HG03575 (cell line): Measurements from ENCODE around the gene COLEC12.

ENCODE experiments used
- ATAC-seq: cut with Tn5 transposase; IDR thresholded peaks from one replicate; pipeline ENCODE4 v1.9.1; 2021; ENCODE audit not compliant: unreplicated experiment, insufficient number of reproducible peaks, low FRiP score; ENCODE audit errors: extremely low read depth

The COLEC12 gene

DNA sequence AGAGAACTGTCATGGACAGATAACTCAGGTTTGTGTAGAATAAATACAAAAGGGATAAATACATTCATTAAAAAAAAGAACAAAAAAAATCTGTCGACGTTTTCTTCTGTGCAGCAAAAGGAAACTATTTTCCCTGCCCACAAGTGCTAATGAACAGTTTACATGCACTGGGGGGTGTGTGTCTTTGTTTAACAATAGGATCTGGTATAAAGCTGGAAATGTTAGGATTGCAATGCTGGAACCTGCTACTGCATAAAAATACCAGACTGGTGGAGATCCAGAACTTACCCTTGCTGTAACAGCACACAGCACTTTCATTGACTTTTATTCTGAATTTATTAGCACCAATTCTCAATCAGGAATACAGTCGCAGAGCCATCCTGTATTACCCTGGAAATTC lies 148.1 kb downstream of the COLEC12 start:
- no peak for ATAC-seq

DNA sequence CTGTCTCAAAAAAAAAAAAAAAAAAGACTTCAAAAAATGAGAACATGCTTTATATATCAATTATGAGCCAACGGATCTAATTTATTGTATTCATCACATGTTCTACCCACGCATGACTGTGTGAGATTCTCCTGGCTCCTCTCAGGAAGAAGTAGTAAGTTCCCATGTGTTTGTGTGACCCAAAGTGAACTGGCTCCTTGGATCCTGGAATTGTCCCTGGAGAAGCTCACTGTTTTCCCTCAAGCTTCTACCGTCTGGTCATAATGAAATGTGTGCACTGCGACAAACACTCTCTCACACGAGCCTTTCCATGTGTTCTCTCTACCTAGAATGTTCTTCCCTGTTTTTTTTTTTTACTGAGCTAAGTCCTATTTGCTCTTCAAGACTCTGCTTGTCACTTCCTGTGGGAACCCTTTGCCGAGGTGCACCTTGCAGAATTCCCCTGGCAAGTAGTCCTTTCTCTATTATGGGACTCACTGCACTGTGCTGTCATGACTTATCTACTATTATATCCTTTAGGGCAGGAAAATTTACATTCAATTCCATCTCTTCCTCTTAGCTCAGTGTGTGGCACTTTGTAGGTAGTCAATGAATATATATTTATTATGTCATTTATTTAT lies 149.4 kb downstream of the COLEC12 start:
- ATAC-seq: no peak

DNA sequence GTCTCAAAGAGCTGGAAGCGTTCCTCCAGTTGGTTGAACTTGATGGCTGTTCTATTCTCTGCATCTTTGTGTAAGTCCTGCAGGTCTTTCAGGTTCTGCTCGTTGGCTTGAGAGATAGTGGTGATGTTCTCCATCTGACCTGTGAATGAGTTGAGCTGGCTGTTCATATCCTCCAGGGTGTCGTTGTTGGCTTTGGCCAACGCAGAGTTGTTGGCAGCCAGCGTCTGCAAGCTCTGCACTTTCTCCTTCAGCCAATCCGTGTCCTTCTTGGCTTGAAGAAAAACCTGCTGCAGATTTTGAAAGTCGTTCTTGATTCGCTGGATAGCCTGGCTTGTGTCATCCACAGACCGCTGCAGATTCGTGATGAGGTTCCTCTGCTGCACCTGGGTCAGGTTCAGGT lies 153.9 kb downstream of the COLEC12 start:
- ATAC-seq: no peak

DNA sequence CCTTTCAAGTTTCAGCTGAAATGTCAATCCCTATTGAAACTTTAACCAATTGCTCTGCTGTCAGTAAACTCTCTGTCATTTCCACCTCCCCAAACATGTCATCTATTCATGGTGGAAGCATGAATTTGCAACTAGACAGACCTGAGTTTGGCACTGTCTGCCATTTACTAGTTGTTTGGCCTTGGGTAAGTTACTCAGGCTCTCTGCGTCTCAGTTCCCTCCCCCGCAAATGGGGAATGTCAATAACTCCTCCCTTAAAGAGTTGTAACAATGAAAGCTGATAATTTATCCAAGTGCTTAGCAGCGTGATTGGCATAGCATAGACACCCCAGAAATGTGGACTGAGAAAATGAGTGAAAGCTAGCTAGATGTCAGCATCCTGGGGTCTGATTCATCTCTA lies 159.4 kb downstream of the COLEC12 start:
- ATAC-seq: no peak

DNA sequence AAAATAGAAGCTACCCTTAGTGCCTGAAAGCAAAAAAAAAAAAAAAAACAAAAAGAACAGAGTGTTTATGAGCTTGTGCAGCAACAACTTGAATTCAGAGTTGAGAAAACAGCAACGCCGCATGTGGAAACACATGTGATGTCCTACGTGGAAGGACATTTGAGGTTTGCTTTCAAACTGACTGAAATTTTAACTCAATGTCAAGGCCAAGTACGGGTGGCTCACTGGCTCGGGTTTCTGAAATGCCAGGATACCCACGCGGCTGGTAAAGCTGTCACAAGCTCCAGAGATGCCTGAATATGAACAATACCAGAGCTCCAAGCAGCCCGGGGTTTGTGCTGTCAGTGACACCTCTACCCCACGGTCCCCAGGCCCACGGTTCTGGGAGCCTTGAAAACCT lies 160.5 kb downstream of the COLEC12 start:
- ATAC-seq: no peak

DNA sequence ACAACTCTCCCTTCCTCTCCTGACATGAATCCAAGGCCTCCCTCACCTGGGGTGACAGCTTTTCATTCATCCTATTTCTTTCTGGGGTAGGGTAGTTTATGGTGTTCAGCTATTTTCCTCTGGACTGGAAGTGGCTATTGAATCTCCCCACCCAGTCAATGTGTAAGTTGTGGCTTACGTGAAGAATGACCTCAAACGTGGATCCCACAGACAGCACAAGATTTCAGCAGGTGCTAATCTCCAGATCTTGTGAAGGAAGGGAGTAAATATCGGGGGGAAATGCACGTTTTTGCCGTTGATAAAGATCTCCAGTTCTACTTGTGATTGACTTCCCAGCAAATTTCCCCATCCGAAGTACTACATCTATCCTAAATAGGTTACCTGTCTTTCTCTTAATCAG lies 161.3 kb downstream of the COLEC12 start:
- ATAC-seq: no peak

DNA sequence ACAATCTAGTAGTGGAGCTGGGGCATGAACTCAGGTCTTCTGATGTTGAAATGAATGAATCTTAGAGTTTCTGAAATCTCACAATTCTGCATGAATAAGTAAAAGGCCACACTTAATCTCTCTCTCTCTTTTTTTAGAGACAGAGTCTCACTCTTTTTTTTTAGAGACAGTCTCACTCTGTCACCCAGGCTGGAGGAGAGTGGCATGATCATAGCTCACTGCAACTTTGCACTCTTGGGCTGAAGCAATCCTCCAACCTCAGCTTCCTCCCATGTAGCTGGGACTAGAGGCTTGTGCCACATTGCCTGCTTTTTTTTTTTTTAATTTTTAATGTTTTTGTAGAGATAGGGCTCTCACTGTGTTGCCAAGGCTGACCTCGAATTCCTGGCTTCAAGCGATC lies 163.8 kb downstream of the COLEC12 start:
- no peak for ATAC-seq

DNA sequence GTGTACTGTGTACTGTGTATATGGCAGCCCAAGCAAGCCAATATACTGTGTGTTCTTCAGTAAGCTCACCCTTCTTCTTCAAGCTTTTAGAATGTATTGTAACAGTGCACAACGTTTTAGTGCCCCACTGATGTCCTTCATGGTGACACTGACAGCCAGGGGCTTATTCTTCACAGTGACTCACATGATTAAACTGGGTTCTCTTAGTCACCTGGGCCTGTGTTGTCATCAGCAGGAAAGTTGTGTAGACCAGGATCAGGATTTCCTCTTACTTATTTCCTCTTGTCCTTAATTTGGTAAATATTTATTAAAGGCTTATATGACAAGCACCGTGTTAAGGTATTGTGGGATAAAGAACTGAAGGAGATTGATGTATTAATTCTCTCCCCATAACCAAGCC lies 164.8 kb downstream of the COLEC12 start:
- no peak for ATAC-seq

DNA sequence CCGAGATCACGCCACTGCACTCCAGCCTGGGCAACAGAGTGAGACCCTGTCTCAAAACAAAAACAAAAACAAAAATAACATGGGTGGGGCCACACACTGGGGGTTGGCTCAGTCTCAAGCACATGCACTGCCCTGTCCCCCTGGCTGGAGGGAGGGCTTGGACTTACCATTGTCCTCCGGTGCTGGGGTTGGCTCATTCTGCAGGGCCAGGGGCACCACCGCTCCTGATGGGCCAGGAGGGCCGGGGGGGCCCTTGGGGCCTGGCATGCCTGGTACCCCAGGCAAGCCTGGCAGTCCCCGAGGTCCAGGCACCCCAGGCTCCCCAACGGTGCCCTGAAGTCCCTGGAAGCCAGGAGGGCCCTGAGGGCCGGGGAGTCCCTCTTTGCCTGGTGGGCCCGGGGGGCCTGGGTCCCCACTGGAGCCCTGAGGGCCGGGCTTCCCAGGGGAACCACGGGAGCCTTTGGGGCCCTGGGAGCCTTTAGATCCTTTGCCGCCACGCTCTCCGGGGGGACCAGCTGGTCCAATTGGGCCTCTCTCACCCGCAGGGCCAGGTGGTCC lies 165.8 kb downstream of the COLEC12 start:
- no peak for ATAC-seq

DNA sequence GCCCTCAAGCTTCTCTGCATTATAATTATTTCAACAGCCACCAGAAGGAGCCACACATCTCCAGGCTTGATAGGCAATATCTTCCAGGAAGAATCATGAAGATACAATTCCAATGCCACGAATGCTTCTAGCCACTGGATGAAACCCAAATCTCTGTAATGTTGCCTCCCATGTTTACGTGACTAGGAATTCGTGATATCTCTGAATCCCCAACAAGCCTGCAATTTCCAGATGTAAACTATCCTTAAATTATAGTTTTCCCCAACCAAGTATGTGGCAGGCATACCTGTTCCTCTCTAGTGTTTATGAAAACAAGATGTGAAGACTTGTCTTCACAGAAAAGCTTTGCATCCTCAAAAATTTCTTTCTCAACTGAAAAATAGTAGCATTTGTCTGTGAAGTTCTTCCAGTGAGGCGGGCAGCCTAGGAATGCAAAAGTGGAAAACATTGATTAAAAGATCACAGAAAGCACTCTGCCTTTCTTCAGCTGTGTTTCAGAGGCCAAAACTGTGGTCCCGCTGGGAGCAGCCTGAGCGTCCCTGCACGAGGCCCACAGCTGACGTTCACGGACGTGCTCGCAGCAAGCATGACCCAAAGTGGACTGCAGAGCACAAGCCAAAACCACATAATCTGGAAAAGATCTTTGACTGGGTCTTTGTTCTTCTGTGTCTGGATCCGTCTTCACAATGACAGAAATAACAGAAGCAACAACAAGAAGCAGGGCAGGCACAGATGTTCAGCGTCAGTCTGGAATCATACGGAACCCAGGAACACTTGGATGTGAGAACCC lies 167.6 kb downstream of the COLEC12 start:
- no peak for ATAC-seq

DNA sequence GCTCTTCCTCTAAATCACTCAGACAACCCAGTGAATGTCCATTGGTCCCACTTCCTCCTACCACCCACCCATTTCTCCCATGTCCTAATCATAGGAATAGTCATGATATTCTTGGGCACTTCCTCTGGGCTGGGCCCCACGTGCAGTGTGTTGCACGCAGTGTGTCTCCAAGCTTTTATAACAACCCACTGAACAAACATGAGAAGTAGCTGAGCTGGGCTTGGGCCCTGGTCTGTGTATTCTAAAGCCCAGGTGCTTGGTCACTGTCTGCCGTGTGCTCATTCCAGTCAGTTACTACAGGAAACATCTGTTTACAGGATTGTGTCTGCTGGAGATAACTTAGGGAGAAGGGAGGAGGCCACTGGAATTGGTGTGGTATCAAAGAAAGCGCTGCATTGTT lies 168.5 kb downstream of the COLEC12 start:
- no peak for ATAC-seq

DNA sequence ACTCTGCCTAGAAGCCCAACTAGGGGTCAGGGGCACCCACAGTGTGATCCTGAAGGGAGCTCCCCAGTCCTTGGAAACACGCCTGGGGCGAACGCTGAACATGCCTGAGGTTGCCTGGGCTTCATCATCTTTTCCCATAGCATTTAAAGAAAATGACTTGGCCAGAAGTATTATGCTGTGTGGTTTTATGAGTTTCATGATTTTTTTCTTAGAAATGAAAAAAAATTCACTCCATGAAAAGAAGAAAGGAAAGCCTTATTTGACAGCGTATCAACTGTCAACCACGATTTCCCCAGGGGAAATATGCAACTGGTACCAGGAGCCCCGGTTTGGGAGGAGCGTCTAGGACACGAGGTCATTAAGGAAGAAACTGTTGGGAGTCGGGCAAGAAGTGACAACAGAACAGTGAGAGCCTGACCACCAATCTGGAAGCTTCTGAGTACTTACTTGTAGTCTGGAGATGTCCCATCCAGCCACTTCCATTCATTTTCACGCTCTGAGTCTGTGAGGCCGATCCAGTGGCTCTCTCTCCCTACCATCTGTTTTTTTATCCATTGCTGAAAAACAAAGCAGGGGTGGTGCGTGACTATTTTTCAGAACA lies 169.2 kb downstream of the COLEC12 start:
- ATAC-seq: no peak

DNA sequence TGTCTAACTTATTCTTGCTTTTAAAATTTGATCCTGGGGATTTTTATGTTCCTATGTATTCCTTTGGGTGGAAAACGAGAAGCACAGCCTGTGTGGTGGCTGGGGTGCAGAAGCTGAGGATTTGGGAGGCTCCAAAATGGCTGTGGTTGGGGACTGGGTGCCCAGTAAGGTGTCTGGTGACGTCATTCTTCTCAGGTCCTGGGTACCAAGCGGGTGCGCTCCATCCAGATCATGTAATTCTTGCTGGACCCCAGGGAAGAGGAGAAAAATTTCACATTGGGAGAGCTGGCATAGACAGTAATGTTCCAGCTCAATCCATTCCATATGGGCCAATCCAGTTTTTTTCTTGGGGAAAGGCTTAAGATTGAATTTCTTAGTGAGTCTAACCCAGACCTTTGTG lies 171.6 kb downstream of the COLEC12 start:
- ATAC-seq: no peak

DNA sequence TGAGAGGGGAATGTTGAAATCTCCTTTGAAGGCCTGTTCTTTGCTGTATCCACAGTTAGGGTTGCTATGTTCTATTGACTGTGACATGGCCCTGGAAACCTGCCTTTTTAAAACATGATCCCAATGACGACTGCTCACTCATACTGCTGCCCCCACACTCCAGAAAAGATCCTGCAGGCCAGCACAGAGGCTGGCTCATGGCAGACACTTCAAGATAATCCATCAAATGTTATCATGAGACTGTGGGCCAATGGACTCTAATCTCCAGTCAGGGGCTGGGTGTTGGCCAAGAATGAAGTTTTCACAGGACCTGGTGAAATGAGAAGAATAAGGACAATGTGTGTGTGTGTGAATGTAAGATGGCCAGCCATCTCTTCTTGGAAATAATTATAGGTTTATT lies 173.7 kb downstream of the COLEC12 start:
- ATAC-seq: no peak

DNA sequence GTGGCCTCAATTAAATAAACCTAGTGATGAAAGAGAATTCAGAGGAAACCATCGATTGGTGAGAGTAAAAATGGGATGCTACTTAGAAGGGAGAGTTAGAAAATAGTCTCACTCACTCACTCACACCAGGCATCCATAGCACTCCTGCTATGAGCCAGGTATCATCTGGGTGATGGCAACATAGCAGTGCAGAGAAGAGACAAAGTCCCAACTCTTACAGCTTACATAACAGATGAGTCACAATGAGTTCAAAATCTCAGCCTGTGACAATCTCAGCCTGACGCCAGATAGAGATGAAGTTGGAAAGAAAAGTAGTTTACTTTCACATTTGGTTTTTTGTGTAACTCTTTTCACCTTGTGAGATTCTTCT lies 177.3 kb downstream of the COLEC12 start:
- ATAC-seq: no peak

DNA sequence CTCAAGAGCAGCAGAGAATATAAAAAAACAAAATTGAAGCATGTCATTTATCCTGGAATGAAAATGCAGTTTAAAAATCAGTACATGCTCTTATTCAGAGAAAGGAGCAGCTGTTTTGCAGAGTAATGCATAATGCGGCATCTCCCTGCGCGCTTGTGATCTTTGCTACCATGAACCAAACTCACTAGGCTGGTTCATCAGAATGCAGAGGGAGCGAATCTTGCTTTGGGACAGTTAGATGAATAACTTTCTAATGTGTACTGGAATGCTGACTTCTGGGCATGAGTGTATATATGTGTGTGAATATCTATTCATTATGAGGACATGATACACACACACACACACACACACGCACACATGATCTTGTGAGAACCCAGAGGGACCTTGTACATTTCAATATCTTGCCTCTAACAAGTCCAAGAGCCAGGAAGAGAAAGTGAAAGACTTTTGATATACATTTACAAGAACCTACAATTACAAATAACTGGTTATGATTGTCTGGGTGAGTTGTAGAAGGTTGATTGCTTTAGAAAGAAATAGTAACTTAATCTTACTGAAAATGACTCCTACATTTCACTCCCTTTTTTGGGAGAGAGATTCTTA lies 178.5 kb downstream of the COLEC12 start:
- ATAC-seq: no peak

DNA sequence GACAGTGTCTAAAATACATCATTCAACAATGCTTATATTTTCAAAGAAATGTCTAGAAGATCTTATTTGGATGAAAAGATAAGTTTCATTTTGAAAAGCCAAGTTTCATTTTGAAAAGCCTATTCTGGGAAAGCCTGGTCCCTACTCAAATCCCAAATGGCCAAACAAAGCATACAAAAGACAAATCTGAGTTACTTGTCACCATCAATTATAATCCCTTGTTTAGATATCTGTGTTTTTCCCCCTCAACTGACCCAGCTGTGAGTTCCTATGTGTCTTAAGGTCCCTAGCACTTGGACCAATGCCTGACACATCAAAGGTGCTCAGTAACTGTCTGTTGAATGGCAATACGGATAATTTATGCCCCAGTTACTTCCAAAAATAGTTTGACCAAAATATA lies 180.3 kb downstream of the COLEC12 start:
- no peak for ATAC-seq

DNA sequence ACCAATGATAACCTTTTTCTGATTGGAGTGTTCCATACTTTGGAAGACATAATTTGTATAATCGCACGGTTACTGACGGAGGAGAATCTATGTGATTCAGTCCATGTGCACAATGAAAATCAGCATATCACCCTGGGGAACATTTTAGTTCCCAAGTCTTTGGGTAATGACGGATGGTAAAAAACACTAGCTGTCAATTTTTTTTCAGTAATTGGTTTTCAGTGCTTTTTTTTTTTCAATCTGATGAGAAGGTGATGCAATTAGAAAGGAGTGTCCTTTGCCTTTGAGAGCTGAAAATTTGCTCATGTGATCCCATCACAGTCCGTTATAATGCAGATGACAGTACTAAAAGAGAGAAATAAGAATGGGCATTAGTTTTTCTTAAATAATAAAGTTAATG lies 180.8 kb downstream of the COLEC12 start:
- ATAC-seq: no peak

DNA sequence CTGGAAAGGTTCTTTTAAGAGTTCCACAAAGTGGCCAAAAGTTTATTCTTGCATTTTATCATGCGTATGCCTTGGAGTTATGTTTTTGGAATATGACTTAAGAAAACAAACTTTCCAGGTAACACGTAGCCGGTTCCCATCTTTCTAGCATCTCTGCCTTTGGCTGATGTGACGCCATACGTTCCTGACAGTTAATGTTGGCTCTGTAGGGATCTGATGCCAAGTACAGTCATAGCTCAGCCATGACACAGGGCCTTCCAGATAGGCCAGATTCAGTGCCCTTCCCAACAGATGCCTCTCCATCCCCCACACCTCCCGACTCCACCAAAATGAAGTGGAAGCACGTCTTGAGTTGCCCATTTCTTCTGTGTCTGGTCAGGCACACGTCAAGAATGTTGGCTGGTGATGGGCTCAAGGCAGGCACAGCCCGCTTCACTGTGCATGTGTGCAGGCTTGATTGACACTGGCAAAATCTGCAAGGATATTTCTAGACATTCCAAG lies 181.7 kb downstream of the COLEC12 start:
- no peak for ATAC-seq

DNA sequence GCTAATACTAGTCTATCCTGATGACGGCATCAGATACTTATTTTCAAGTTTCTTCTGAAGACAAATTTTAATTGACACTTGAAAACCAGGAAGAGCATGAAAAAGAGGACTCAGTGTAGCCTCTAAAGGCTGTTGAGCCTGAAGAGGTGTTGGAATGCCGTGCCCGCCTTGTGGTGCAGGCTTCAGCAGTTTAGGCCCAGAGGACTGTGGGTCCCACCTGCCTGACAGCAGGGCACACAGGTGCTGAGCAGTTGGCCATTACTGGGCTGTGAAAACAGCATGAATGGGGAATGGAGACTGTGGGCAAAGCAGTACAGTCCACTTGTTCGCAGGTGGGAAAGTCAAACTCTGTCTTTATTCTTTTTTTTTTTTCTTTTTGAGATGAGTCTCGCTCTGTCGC lies 182.9 kb downstream of the COLEC12 start:
- no peak for ATAC-seq
